CD4-positive, alpha-beta T cell treated with Interleukin-15 for 1 hour (primary cell): ENCODE measurements around the gene RBMS2.
A peak's percentile ranks its signal among the peaks of the same experiment; 100 is the strongest.
"Not testable (repeated sequence)": the region's sequence is repeated elsewhere in the genome, so short reads cannot be mapped to it uniquely, and the experiment has no call there.

Experiments used
- DNase-seq: peaks from one replicate; pipeline ENCODE4 v3.0.0-alpha.2; 2020

Gene RBMS2

GRCh38 chr12:56518570-56518969 lies 3.0 kb upstream of the RBMS2 start:
- DNase-seq: no peak

DNA sequence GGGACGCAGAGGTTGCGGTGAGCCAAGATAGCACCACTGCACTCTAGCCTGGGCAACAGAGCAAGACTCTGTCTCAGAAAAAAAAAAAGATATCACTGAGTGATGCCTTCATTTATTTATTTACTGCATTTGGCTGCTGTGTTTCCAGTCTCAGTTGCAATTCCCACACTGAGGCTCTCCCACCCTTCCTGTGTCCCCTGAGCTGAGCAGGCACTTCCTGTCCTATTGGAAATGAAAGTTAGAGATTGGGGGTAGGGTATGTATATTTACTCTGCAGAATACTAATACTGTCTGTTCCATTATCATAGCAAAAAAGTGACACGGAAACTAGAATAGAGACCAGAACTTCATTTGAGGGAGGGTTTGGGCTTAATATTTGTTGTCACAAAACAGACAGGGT lies 1.6 kb upstream of the RBMS2 start:
- DNase-seq: no peak

DNA sequence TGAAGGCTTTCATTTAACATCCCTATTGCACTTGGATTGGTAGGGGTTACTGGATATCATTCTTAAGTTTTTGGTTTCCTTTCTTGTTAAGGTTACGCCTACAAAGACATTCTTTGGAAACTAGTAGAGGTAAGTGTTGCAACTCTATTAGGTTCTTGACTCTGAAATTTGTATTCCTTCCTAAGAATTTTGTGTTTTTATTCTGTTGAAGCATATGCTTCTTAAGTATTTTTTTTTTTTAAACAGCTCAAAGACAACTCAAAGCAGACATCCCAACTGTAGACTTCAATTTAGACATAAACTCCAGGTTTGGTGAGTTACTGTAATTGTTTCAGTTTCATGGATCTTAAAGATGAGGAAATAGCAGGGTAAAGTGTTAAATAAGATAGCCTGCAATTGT lies 1.1 kb upstream of the RBMS2 start:
- no peak for DNase-seq

DNA sequence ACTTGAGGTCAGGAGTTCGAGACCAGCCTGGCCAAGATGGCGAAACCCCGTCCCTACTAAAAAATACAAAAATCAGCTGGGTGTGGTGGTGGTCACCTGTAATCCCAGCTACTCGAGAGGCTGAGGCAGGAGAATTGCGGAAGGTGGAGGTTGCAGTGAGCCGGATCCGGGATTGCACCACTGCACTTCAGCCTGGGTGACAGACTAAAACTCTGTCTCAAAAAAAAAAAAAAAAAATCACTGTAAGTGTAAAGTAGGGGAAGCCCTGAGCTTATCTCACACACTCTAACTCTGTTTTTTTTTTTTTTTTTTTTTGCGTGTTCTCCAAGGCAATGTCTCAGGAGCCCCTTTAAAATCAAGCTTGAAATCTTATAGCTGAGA lies 421 bp upstream of the RBMS2 start:
- no peak for DNase-seq

- no peak for DNase-seq
These were observed 982 bp downstream of the RBMS2 start for GRCh38 chr12:56522411-56523193.

GRCh38 chr12:56528846-56529245 lies 7.2 kb downstream of the RBMS2 start:
- no peak for DNase-seq

DNA sequence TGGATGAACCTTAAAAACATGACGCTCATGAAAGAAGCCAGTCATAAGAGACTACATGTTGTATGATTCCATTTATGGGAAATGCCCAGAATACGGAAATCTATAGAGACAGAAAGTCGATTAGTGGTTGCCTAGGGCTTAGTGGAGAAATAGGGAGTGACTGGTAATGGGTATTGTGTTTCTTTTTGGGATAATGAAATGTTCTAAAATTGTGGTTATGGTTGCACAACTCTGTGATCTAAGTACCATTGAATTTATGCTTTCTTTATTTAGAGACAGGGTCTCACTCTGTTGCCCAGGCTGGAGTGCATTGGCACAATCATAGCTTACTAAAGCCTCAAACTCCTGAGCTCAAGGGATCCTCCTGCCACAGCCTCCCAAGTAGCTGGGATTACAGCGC lies 8.0 kb downstream of the RBMS2 start:
- no peak for DNase-seq

DNA sequence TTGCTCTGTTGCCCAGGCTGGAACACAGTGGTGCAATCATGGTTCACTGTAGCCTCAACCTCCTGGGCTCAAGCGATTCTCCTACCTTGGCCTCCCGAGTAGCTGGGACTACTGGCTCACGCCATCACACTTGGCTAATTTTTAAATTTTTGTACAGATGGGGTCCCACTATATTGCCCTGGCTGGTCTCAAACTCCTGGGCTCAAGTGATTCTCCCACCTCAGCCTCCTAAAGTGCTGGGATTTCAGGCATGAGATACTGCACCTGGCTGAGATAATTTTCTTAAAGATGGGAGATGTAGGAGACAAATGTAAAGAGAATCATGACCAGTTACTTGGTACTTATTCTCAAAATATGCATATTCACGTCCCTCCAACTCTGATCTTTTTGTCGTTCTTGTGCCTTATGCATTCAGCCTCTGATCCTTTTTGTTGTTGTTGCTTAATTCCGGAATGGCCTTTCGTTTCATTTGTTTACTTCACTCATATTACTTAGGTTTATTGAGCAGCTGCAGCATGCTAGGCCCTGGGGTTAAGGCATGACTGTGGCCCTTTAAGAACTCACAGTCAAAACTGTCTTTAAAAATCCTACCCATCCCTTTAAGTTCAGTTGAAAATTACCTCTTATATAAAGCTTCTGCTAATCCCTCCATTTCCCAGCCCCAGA lies 8.9 kb downstream of the RBMS2 start:
- no peak for DNase-seq

DNA sequence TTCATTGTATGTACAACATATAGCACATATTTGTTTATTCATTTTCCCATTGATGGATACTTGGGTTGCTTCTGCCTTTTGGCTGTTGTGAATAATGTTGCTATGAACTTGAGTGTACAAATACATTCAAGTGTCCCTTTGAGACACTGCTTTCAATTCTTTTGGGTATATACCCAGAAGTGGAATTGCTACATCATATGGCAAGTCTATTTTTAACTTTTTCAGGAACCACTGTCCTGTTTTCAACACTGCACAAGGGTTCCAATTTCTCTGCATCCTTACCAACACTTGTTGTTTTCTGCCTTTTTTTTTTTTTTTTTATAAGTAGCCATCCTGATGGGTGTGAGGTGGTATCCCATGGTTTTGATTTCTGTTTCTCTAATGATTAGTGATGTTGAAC lies 15.9 kb downstream of the RBMS2 start:
- no peak for DNase-seq

GRCh38 chr12:56541631-56542030 lies 20.0 kb downstream of the RBMS2 start:
- no peak for DNase-seq

DNA sequence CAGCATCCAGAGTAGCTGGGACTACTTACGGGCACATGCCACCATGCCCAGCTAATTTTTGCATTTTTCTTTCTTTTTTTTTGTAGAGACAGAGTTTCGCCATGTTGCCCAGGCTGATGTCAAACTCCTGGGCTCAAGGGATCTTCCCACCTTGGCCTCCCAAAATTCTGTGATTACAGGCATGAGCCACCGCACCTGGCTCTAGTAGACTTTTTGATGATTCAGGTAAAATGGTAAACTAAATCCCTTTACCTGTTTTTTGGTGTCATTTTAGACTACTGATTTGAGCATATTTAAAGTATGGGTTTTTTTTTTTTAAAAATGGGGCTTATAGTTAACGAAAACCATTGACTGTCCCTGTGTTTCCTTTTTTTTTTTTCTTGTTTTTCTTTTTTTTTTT lies 20.5 kb downstream of the RBMS2 start:
- DNase-seq: no peak

- no peak for DNase-seq
These were observed 23.5 kb downstream of the RBMS2 start for GRCh38 chr12:56545023-56545604.

GRCh38 chr12:56546680-56547079 lies 25.1 kb downstream of the RBMS2 start:
- no peak for DNase-seq

DNA sequence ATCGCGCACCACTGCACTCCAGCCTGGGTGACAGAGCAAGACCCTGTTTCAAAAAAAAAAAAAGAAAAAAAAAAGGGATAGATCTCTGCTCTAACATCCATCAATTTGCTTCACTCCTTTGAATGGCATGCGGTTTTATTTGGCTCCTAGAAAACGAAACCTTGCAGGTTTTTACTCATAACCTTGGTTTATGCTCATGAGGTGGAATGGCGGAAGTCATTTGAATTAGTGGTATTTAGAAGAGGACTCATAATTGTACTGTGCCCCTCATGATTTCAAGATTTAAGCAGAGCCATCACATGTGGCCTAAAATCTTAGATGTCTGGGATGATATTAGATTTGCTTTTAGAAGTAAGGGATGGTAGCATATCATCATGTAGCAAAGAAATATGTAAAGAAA lies 29.4 kb downstream of the RBMS2 start:
- DNase-seq: no peak

- DNase-seq: no peak
These were observed 44.0 kb downstream of the RBMS2 start for GRCh38 chr12:56565510-56566101.

GRCh38 chr12:56568146-56568545 lies 46.5 kb downstream of the RBMS2 start:
- DNase-seq: no peak

GRCh38 chr12:56571121-56571520 lies 49.5 kb downstream of the RBMS2 start:
- DNase-seq: no peak

- no peak for DNase-seq
These were observed 50.7 kb downstream of the RBMS2 start for GRCh38 chr12:56572288-56572687.

- no peak for DNase-seq
These were observed 52.6 kb downstream of the RBMS2 start for GRCh38 chr12:56574210-56574609.

DNA sequence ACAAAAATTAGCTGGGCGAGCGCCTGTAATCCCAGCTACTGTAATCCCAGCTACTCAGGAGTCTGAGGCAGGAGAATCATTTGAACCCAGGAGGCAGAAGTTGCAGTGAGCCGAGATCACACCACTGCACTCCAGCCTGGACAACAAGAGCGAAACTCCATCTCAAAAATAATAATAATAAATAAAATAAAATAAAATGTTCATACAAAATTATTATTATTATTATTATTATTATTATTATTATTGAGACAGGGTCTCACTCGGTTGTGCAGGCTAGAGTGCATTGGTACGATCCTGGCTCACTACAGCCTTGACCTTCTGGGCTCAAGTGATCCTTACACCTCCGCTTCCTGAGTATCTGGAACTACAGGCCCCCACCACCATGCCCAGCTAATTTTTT lies 55.6 kb downstream of the RBMS2 start:
- DNase-seq: not testable (repeated sequence)

- DNase-seq: no peak
These were observed 57.4 kb downstream of the RBMS2 start for GRCh38 chr12:56578983-56579546.

DNA sequence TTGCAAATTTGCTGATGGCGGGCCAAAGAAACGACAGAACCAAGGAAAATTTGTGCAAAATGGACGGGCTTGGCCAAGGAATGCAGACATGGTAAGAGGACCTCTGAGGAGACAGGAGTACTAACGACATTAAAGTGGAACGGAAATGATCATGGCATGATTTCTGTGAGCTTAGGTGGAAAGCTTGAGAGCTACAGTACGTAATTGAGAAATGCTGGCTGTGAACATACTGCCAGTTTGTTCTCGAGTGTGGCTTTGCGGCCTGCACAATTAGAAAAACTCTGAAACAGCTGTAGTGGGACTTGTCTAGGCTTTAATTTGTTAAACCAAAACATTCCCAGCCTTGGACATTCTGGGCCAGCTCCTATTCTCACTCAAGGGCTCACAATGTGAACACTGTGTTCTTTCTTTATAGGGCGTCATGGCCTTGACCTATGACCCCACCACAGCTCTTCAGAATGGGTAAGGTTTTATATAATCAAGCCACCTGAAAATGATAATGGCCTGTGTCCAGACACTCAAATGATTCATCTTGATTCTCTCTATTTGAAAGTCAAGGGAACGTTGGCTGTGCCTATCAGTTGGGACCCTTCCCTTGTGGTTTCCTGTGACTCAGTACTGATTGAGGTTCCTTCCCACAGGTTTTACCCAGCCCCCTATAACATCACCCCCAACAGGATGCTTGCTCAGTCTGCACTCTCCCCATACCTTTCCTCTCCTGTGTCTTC lies 60.0 kb downstream of the RBMS2 start:
- DNase-seq: peak; percentile 18

DNA sequence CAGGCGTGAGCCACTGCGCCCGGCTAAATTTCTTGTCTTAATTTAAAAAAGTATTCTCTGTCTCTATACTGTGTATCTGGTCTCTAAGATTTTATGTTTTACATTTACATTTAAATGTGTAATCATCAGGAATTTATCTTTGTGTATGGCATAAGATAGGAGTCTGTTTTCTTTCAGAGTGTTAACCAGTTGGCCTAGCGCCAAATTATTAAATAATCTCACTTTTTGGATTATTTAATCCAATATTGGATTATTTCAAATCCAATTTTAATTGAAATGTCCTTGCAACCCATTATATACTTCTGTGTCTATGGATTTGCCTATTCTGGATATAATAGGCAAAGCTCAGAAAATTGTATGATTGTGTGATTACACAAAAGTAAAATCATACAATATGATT lies 63.5 kb downstream of the RBMS2 start:
- no peak for DNase-seq
